Measurements from ENCODE around the gene KAT2B.
A peak's percentile ranks its signal among the peaks of the same experiment; 100 is the strongest.

Gene KAT2B

GRCh38 chr3:20066850-20067617 is 26.8 kb downstream of the KAT2B start:
- DNase-seq = no peak

GRCh38 chr3:20068512-20069177 is 28.4 kb downstream of the KAT2B start:
- no peak for DNase-seq

- no peak for DNase-seq
Observed at GRCh38 chr3:20069178-20069532, 28.9 kb downstream of the KAT2B start.

GRCh38 chr3:20071175-20071574 is 30.9 kb downstream of the KAT2B start:
- DNase-seq = no peak

- no peak for DNase-seq
Observed at GRCh38 chr3:20072422-20072821, 32.2 kb downstream of the KAT2B start.

GRCh38 chr3:20073068-20073467 is 32.8 kb downstream of the KAT2B start:
- no peak for DNase-seq

GRCh38 chr3:20073683-20074082 is 33.4 kb downstream of the KAT2B start:
- no peak for DNase-seq

GRCh38 chr3:20074226-20075063 is 34.2 kb downstream of the KAT2B start:
- no peak for DNase-seq

- DNase-seq = no peak
Observed at GRCh38 chr3:20075197-20075596, 35.0 kb downstream of the KAT2B start.

- no peak for DNase-seq
Observed at GRCh38 chr3:20076296-20076997, 36.2 kb downstream of the KAT2B start.

GRCh38 chr3:20077068-20077467 is 36.8 kb downstream of the KAT2B start:
- no peak for DNase-seq

- no peak for DNase-seq
Observed at GRCh38 chr3:20078194-20078714, 38.0 kb downstream of the KAT2B start.

GRCh38 chr3:20079621-20080020 is 39.4 kb downstream of the KAT2B start:
- DNase-seq = no peak

- DNase-seq = peak; percentile 31
Observed at GRCh38 chr3:20080956-20081554, 40.8 kb downstream of the KAT2B start.

- DNase-seq = no peak
Observed at GRCh38 chr3:20083253-20083652, 43.0 kb downstream of the KAT2B start.

- DNase-seq = no peak
Observed at GRCh38 chr3:20083953-20084352, 43.7 kb downstream of the KAT2B start.

- no peak for DNase-seq
Observed at GRCh38 chr3:20091331-20092047, 51.2 kb downstream of the KAT2B start.

GRCh38 chr3:20095470-20095869 is 55.2 kb downstream of the KAT2B start:
- no peak for DNase-seq

GRCh38 chr3:20096135-20096685 is 56.0 kb downstream of the KAT2B start:
- DNase-seq = no peak

- DNase-seq = no peak
Observed at GRCh38 chr3:20097015-20097414, 56.8 kb downstream of the KAT2B start.

- no peak for DNase-seq
Observed at GRCh38 chr3:20099060-20099459, 58.8 kb downstream of the KAT2B start.

Measured in activated CD4-positive, alpha-beta T cell treated with anti-CD3 and anti-CD28 coated beads for 48 hours (primary cell).